Cardiac muscle cell (in vitro differentiated cells and primary cell): Measurements from ENCODE around the gene SETBP1. TPM values are rescaled to one million over a fixed set of nuclear protein-coding genes. Genes with fewer than 3 reads are reported as not detected.

ENCODE experiments used
- DNase-seq, 2 donors: peaks; one replicate each; pipeline versions ENCODE4 v3.0.0 to v3.0.0-alpha.2; 2010 to 2017; ENCODE audit warnings: low read depth in 1 of 2, low spot score in 1 of 2
- H3K27ac ChIP-seq: fragments of 200-600 bp; sonication (generic); 2 replicates; pipeline ENCODE4 v1.5.1; 2016
- H3K27me3 ChIP-seq: fragments of 200-600 bp; sonication (generic); 2 replicates; pipeline ENCODE4 v1.6.0; 2016; ENCODE audit warnings: control low read depth
- H3K36me3 ChIP-seq: fragments of 200-600 bp; sonication (generic); 2 replicates; pipeline ENCODE4 v1.5.1; 2016; ENCODE audit warnings: control low read depth
- H3K4me1 ChIP-seq: fragments of 200-600 bp; sonication (generic); 2 replicates; pipeline ENCODE4 v1.8.1; 2017; ENCODE audit warnings: low read depth, mild to moderate bottlenecking, mixed run types
- H3K4me3 ChIP-seq: fragments of 200-600 bp; sonication (generic); 2 replicates; pipeline ENCODE4 v1.5.1; 2016; ENCODE audit warnings: mild to moderate bottlenecking
- H3K9me3 ChIP-seq: fragments of 200-600 bp; sonication (generic); 2 replicates; pipeline ENCODE4 v1.5.1; 2017; ENCODE audit warnings: low read depth, mild to moderate bottlenecking, control low read depth
- polyA plus RNA-seq: library from polyadenylated mRNA; unstranded; fragments of >200 nt; fragmentation: Nextera tagmentation; extraction: Ambion mirVana; gene quantifications from 2 replicates; pipeline ENCODE4 v1.2.1, GENCODE V29; 2016
- total RNA-seq: library from RNA; depleted of rRNA; stranded (reverse); fragments of >200 nt; gene quantifications from 2 replicates; pipeline ENCODE4 v1.2.3, GENCODE V29; 2016
- TF ChIP-seq, protein P1 (sequence below): IDR thresholded peaks from 2 replicates; pipeline ENCODE4 v1.5.1; 2012; ENCODE audit warnings: low read depth, mild to moderate bottlenecking, low read length

Gene SETBP1
- total and polyA plus RNA-seq, 2 experiments from 2014 or later: 6.3 to 30.6 TPM

DNA sequence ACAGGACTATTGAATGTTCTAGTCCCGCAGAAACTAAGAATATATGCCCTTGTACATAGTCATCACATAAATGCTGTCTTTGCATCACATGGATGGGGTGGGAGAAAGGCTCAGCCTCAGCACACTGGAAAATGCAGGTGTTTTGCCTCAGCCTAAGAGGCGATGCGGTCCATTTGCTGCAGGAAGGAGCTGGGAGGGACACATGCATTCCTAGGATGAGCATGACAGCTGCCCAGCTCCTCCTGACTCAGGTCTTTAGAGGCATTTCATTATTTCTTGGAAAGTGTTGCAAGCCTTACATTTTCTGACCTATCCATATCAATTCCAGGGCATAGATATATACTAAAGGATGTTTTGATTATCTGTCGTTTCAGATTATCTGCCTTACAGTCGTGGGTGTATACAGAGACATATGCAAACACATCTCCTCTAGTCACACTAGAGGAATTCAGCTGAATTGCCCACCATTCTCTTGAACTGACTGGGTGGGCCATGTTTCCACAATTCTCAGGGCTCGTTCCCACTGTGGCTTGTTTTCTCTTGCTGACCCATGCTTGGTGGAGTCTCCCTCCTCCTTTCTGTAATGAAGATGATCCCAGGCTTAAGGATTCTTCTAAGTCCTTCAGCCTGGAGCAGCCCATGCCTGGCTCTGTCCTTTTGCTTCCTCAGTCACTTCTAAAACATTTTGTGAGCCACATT is 156.9 kb downstream of the SETBP1 start:
- no peaks in the 10 kb centered on the region for H3K9me3 ChIP-seq
- TF ChIP-seq, protein P1, sequence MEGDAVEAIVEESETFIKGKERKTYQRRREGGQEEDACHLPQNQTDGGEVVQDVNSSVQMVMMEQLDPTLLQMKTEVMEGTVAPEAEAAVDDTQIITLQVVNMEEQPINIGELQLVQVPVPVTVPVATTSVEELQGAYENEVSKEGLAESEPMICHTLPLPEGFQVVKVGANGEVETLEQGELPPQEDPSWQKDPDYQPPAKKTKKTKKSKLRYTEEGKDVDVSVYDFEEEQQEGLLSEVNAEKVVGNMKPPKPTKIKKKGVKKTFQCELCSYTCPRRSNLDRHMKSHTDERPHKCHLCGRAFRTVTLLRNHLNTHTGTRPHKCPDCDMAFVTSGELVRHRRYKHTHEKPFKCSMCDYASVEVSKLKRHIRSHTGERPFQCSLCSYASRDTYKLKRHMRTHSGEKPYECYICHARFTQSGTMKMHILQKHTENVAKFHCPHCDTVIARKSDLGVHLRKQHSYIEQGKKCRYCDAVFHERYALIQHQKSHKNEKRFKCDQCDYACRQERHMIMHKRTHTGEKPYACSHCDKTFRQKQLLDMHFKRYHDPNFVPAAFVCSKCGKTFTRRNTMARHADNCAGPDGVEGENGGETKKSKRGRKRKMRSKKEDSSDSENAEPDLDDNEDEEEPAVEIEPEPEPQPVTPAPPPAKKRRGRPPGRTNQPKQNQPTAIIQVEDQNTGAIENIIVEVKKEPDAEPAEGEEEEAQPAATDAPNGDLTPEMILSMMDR: no peak
- no peak for DNase-seq
- H3K36me3 ChIP-seq: no peaks in the 10 kb centered on the region
- no peak overlapping the region for H3K4me3 ChIP-seq
- no peaks in the 10 kb centered on the region for H3K27me3 ChIP-seq
- no peak overlapping the region for H3K27ac ChIP-seq
- peaks cover 31% of the 10 kb centered on the region for H3K4me1 ChIP-seq

DNA sequence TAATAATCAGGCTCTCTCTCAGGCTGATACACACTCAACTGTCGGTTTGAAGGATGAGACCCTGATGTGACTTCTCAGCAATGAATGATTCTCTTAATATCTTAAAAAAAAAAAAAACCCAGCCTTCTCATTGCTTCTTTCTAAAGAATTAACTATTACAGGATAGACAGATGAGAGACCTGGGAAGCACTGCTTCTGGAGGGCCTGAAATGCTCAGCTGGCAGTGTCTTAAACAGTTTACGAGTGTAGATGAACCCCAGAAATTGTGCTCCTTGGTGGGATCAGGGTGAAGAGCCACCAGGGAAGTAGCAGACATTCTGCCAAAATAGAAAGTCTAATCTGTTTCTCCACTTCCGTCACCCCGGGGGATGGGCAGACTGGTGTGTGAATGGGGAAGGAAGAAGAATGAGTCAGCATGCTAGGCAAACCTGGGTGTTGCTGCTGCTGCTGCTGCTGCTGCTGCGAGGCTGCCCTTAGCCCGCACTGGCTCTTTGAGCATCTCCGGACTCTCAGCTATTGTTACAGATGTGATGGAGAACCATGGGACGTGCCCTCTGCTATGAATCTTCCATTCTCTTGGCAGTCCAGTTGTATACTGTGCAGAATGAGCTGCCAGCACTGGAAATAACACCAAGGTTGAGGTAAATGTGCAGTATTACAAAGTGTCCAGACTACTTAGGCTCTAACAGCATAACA is 158.4 kb downstream of the SETBP1 start:
- H3K27me3 ChIP-seq: no peaks in the 10 kb centered on the region
- TF ChIP-seq, protein P1: no peak
- no peaks in the 10 kb centered on the region for H3K36me3 ChIP-seq
- H3K9me3 ChIP-seq: no peaks in the 10 kb centered on the region
- no peak overlapping the region for H3K4me3 ChIP-seq
- DNase-seq: peak; percentile 22 to 77
- H3K4me1 ChIP-seq: peaks cover 31% of the 10 kb centered on the region
- no peak overlapping the region for H3K27ac ChIP-seq

DNA sequence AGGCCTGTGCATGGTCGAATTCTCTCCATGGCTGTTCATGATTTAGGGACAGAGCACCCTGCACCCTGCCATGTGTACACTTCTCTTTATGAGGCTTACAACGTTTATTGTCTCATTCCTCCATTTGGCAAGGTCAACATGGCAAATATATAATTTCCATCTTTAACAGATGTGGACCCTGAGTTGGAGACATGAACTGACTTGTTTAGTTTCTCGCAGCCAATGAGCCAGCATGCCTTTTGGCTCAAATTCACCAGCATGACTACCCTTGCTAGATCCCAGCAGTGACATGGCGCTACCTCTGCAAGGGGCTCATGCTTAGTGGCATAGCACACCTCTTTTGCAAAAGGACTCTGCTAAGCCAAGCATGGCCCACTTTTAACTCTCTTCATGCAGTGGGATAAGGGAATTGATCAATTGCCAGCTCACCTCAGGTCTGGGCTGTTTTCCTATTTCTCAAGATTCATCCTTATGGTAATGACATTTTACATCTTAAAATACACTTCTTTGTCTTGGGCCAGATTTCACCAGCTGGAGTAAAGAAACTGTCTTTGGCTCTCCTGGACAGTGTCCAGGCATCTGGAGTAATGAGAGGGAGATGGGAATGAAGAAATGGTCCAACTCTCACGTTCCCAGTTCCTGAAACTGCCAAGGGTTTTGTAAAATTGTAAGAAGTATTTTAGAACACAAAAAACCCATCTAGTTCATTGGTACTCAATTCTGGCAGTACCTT is 159.5 kb downstream of the SETBP1 start:
- H3K27me3 ChIP-seq: no peaks in the 10 kb centered on the region
- TF ChIP-seq, protein P1: no peak

DNA sequence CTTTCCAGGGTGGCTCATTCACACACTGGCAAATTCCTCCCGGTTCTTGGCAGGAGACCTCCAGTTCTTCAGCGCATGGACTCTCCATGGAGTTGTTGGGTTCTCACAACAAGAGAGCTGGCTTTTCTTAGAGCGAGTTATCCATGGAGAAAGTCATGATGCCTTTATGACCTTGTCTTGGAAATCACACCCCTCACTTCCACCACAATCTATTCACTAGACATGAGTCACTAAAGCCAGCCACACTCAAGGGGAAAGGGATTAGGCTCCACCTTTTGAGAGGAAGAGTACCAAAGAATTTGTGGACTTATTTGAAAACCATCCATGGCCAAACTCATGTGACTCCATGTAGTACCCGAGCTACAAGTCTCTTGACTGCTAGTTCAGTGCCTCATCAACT is 160.5 kb downstream of the SETBP1 start:
- Histone ChIP-seq H3K9me3 (no peaks in the 10 kb centered on the region), H3K27me3 (no peaks in the 10 kb centered on the region), H3K36me3 (no peaks in the 10 kb centered on the region), H3K4me1 (peaks cover 15% of the 10 kb centered on the region), H3K4me3 (no peak overlapping the region), H3K27ac (no peak overlapping the region)
- DNase-seq: no peak
- TF ChIP-seq, protein P1: no peak

More for the DNA sequence above, 159.5 kb downstream of the SETBP1 start:
- no peaks in the 10 kb centered on the region for H3K36me3 ChIP-seq
- H3K9me3 ChIP-seq: no peaks in the 10 kb centered on the region
- H3K27ac ChIP-seq: no peak overlapping the region
- H3K4me1 ChIP-seq: peaks cover 25% of the 10 kb centered on the region
- DNase-seq: peak in 1 of 2 donors; percentile 50
- no peak overlapping the region for H3K4me3 ChIP-seq

DNA sequence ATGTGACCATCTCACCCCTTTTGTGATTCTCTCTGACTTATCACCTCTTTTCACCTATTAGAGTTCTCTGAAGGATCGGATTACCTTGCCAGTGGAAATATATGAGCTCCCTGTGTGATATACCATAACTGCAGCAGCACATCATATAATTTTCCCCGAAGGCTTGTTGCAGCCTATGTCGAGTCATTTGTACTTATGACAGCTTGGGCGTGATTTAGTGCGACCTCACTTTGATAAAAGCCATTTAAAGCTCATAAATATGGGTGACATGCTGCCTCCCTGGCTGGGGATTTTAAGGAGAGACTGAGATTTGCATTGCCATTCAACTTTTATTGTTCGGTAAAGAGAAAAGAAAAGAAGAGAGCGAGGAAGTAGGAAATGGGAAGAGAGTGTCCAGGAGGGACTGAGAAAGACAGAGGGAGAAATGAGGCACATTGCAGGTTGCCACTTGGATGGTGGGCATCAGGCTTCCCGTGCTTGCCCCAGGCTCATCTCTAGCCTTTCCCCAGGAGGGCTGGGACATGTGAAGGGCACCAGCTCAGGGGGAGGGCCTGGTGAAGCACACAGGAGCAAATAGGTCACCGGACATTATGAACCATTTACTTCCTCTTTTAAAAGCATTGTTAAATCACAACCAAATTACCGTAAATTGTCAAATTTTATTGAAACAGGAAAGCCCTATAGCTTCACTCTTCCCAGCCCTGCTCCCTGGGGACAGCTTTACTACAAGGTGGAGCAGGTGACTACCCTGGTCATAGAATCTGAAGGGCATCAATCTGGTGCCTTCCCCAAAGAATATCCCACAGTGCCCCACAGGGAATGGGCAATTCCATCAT is 161.3 kb downstream of the SETBP1 start:
- no peak overlapping the region for H3K27ac ChIP-seq
- H3K4me1 ChIP-seq: peaks cover 12% of the 10 kb centered on the region
- H3K9me3 ChIP-seq: no peaks in the 10 kb centered on the region
- TF ChIP-seq, protein P1: no peak
- no peaks in the 10 kb centered on the region for H3K36me3 ChIP-seq
- H3K27me3 ChIP-seq: no peaks in the 10 kb centered on the region
- DNase-seq: no peak
- H3K4me3 ChIP-seq: no peak overlapping the region
